HepG2 (cell line): Measurements from ENCODE around the gene SFTPA2. TPM values are rescaled to one million over a fixed set of nuclear protein-coding genes. Genes with fewer than 3 reads are reported as not detected.
A peak's percentile ranks its signal among the peaks of the same experiment; 100 is the strongest.
"Not testable (repeated sequence)": the region's sequence is repeated elsewhere in the genome, so short reads cannot be mapped to it uniquely, and the experiment has no call there.

Source experiments
- ATAC-seq: fragments of 200-7000 bp; cut with Tn5 transposase; 3 replicates; pipeline ENCODE4 v1.9.1; 2020; ENCODE audit warnings: mild to moderate bottlenecking, moderate library complexity
- BruUV-seq: library from RNA; stranded (reverse); fragments of 400-500 nt; replicated peaks from 2 replicates; lab custom pipeline; 2021; lab: Mats Ljungman, UMichigan
- CTCF ChIA-PET: fragments of 300-600 bp; formaldehyde crosslinking; extraction: SDS; loops from one replicate; lab custom pipeline; 2021; ENCODE audit warnings: low total read pairs, inconsistent platforms, low intra/inter-chr PET ratio; lab: Yijun Ruan, JAX
- POLR2A ChIA-PET: fragments of 350-600 bp; sonication (Branson Sonifier 250); formaldehyde crosslinking; loops from one replicate; lab custom pipeline; 2020; ENCODE audit warnings: antibody characterized with exemption, inconsistent platforms; lab: Yijun Ruan, JAX
- DNase-seq: peaks from one replicate; pipeline ENCODE4 v3.0.0-alpha.2; 2015; ENCODE audit warnings: low spot score
- FAIRE-seq: peaks from 3 replicates; lab custom pipeline; 2011; peaks lifted over from hg19 to GRCh38; lab: Jason Lieb, UNC
- H2AFZ ChIP-seq: one replicate; pipeline ENCODE4 v1.6.1; 2011; ENCODE audit warnings: low read length, inconsistent platforms
- H3K27ac ChIP-seq: fragments of 300-600 bp; 3 replicates; pipeline ENCODE4 v1.8.0; 2011; ENCODE audit warnings: mixed run types, mild to moderate bottlenecking, mixed read lengths, low read length, inconsistent platforms; ENCODE audit not compliant: insufficient read depth; ENCODE audit errors: extremely low read length
- H3K27me3 ChIP-seq, 2 experiments: fragments of 200-600 bp in 1 of 2; 2 replicates in 1 of 2; 3 replicates in 1 of 2; pipeline versions ENCODE4 v1.6.0 to v1.8.0; 2011; ENCODE audit warnings: low read length in 2 of 2, mild to moderate bottlenecking in 2 of 2, moderate library complexity in 2 of 2, inconsistent platforms in 1 of 2; ENCODE audit not compliant: insufficient read depth in 2 of 2, control insufficient read depth in 1 of 2
- H3K36me3 ChIP-seq, 2 experiments: fragments of 200-600 bp in 1 of 2; replicated peaks in 1 of 2; 2 replicates in 1 of 2; 3 replicates in 1 of 2; pipeline versions ENCODE4 v1.5.1 to v1.8.0; 2011; ENCODE audit warnings: low read length in 2 of 2, inconsistent platforms in 1 of 2; ENCODE audit not compliant: insufficient read depth in 2 of 2, control insufficient read depth in 1 of 2
- H3K4me1 ChIP-seq: 2 replicates; pipeline ENCODE4 v1.5.1; 2012; ENCODE audit warnings: low read length, inconsistent platforms; ENCODE audit not compliant: insufficient read depth
- H3K4me2 ChIP-seq: 2 replicates; pipeline ENCODE4 v1.6.0; 2011; ENCODE audit warnings: low read depth, low read length, inconsistent platforms
- H3K4me3 ChIP-seq, 3 experiments: fragments of 200-600 bp in 1 of 3; sonication (generic), shearing (Covaris generic) in 1 of 3; replicated peaks in 1 of 3; 2 replicates each; pipeline ENCODE4 v1.5.1; 2011 to 2016; ENCODE audit warnings: low read length in 3 of 3, inconsistent platforms in 2 of 3, low read depth in 2 of 3, mild to moderate bottlenecking in 2 of 3, control low read depth in 1 of 3, mixed read lengths in 1 of 3; ENCODE audit not compliant: insufficient read depth in 1 of 3
- H3K79me2 ChIP-seq: one replicate; pipeline ENCODE4 v1.6.1; 2011; ENCODE audit warnings: low read length, inconsistent platforms; ENCODE audit not compliant: insufficient read depth
- H3K9ac ChIP-seq: 2 replicates; pipeline ENCODE4 v1.6.0; 2011; ENCODE audit warnings: mild to moderate bottlenecking, low read depth, low read length, inconsistent platforms; ENCODE audit not compliant: insufficient read depth
- H3K9me3 ChIP-seq: 2 replicates; pipeline ENCODE4 v1.5.1; 2012; ENCODE audit warnings: mild to moderate bottlenecking, low read length
- H4K20me1 ChIP-seq: 2 replicates; pipeline ENCODE4 v1.6.0; 2011; ENCODE audit warnings: inconsistent platforms, mild to moderate bottlenecking, low read length, moderate library complexity; ENCODE audit not compliant: insufficient read depth
- MAFF ChIP-seq: IDR thresholded peaks from 2 replicates; pipeline ENCODE4 v1.6.1; 2011; ENCODE audit warnings: low read depth, low read length, improper control_type of control experiment
- MAFK ChIP-seq, 2 experiments: IDR thresholded peaks in 1 of 2; conservative IDR thresholded peaks in 1 of 2; 2 replicates each; pipeline ENCODE4 v1.6.1; 2011; ENCODE audit warnings: improper control_type of control experiment in 2 of 2, low read length in 2 of 2
- TAF15 ChIP-seq: fragments of 200-400 bp; formaldehyde crosslinking; IDR thresholded peaks from one replicate; pipeline ENCODE4 v1.6.1; 2018; ENCODE audit warnings: mild to moderate bottlenecking, low read depth, low read length; ENCODE audit not compliant: poor library complexity, severe bottlenecking
- ZNF276 ChIP-seq: sonication (generic); formaldehyde crosslinking; IDR thresholded peaks from 2 replicates; pipeline ENCODE4 v1.4.0; 2020; ENCODE audit warnings: mild to moderate bottlenecking, low read depth, missing genetic modification reagents
- ZNF281 ChIP-seq: sonication (generic); formaldehyde crosslinking; IDR thresholded peaks from 2 replicates; pipeline ENCODE4 v1.4.0; 2020; ENCODE audit warnings: missing genetic modification reagents, borderline replicate concordance
- ZNF468 ChIP-seq: sonication (generic); formaldehyde crosslinking; IDR thresholded peaks from 2 replicates; pipeline ENCODE4 v1.8.0; 2022; ENCODE audit warnings: mild to moderate bottlenecking, moderate library complexity, missing genetic modification reagents
- WGBS: methylation state at CpG from one replicate; pipeline ENCODE4 v1.1.6; 2017; ENCODE audit warnings: low lambda C conversion rate; 5-methylcytosine and 5-hydroxymethylcytosine counted together
- in situ Hi-C: cut with HindIII; loops from 2 replicates; pipeline ENCODE4 v1.10.0; 2017; ENCODE audit warnings: low pct_unique_long_range_greater_than_20kb; ENCODE audit not compliant: extremely low pct_ligation_motif_present
- intact Hi-C: fragments of 100-400 bp; cut with micrococcal nuclease; formaldehyde crosslinking; loops from one replicate; pipeline ENCODE4 v1.10.0; 2022; ENCODE audit not compliant: unreplicated experiment
- polyA plus RNA-seq, 8 experiments: library from polyadenylated mRNA; depleted of rRNA in 3 of 8; stranded (reverse) in 7 of 8; unstranded in 1 of 8; fragments of >200 nt; fragmentation: Illumina TruSeq in 4 of 8; extraction: Trizol in 4 of 8; gene quantifications; 2 replicates each; pipeline versions ENCODE4 v1.2.1 to v1.2.3, GENCODE V29; 2011 to 2016; ENCODE audit warnings: low read depth in 4 of 8, missing spikeins in 1 of 8, mixed read lengths in 1 of 8; ENCODE audit not compliant: insufficient read depth in 1 of 8
- total RNA-seq, 5 experiments: library from RNA; depleted of rRNA; stranded (reverse); fragments of >200 nt; fragmentation: Illumina TruSeq; extraction: Trizol; gene quantifications; 2 replicates each; pipeline ENCODE4 v1.2.3, GENCODE V29; 2016; ENCODE audit warnings: low read depth in 1 of 5

SFTPA2 gene
- total and polyA plus RNA-seq, 2 of the 13 experiments (the other 11 are each of a cell fraction or from before 2014, with no cell fraction given), result 0.04 TPM; not detected in 1

- H3K36me3 ChIP-seq, result no peaks in the 10 kb centered on the region
- CTCF ChIA-PET, result no interaction called here
- in situ Hi-C loops, result no loop called here
Observed at GRCh38 chr10:79579361-79579760, 19.2 kb upstream of the SFTPA2 start.

GRCh38 chr10:79570624-79571023 lies 10.4 kb upstream of the SFTPA2 start:
- H4K20me1 ChIP-seq, H3K4me2 ChIP-seq, H2AFZ ChIP-seq, H3K9me3 ChIP-seq, H3K79me2 ChIP-seq, FAIRE-seq, ATAC-seq, POLR2A ChIA-PET, H3K4me3 ChIP-seq, H3K27me3 ChIP-seq, CTCF ChIA-PET, intact Hi-C loops, H3K36me3 ChIP-seq, H3K27ac ChIP-seq, BruUV-seq, H3K9ac ChIP-seq, H3K4me1 ChIP-seq: not testable (repeated sequence)
- peak; percentile 10 for DNase-seq
- in situ Hi-C loops, result loop anchor here (25.0 kb wide), 1 partner anchor 367 kb away; the partner anchor contains the start of gene SFTPD
- peak; percentile 71; the same call in 1 of the 2 replicates for TF ChIP-seq ZNF281 (CRISPR knock-in tag)
- 19% methylated on average over 2 of the region's 6 CpGs for WGBS

More at GRCh38 chr10:79579361-79579760, 19.2 kb upstream of the SFTPA2 start:
- FAIRE-seq, result no peak
- POLR2A ChIA-PET, result no interaction called here
- Histone ChIP-seq H3K4me3 (no peak overlapping the region), H3K4me1 (no peaks in the 10 kb centered on the region), H3K9me3 (no peaks in the 10 kb centered on the region), H3K27ac (no peak overlapping the region), H2AFZ (no peak overlapping the region), H3K79me2 (no peaks in the 10 kb centered on the region), H3K4me2 (no peak overlapping the region), H4K20me1 (no peaks in the 10 kb centered on the region)
- 2% methylated on average over 2 of the region's 2 CpGs for WGBS
- ATAC-seq, result no peak
- no peak for DNase-seq
- intact Hi-C loops, result no loop called here
- BruUV-seq, result no TSS peak
- TF ChIP-seq TAF15 (no peak), ZNF276 (no peak), ZNF468 (CRISPR knock-in tag) (no peak), MAFK (conservative IDR thresholded peaks at IDR 0.05 in 1 of 2, IDR thresholded peaks at IDR 0.05 in 1 of 2; ENCODE audit: low read length in 2 of 2) (peak in 1 of 2 experiments; percentile 66; a peak in 2 of 4 replicates), MAFF (0 out of 2 replicates have a peak, but pooled peaks have one; percentile 12)
- TF ChIP-seq, all 625 proteins: peak for 2
- Histone ChIP-seq H3K27me3 (no peaks in the 10 kb centered on the region; a peak in 2 of 5 replicates), H3K9ac (no peak overlapping the region)
